ENCODE data around the gene TMEM176B.

TMEM176B gene

GRCh38 chr7:150831851-150832250, 31.7 kb upstream of the TMEM176B start:
- TF ChIP-seq CTCF (conservative IDR thresholded peaks at IDR 0.05; ENCODE audit: low read depth, low read length) = no peak
- no peak for DNase-seq (ENCODE audit: low read depth)

GRCh38 chr7:150830937-150831336, 30.8 kb upstream of the TMEM176B start:
- TF ChIP-seq CTCF (conservative IDR thresholded peaks at IDR 0.05; ENCODE audit: low read depth, low read length) = no peak
- no peak overlapping the region for H3K4me3 ChIP-seq (ENCODE audit: low read length)
- no peak for DNase-seq (ENCODE audit: low read depth)

More at GRCh38 chr7:150831851-150832250, 31.7 kb upstream of the TMEM176B start:
- H3K4me3 ChIP-seq (ENCODE audit: low read length) = no peak overlapping the region

- TF ChIP-seq CTCF (conservative IDR thresholded peaks at IDR 0.05; ENCODE audit: low read depth, low read length) = no peak
- H3K4me3 ChIP-seq (ENCODE audit: low read length) = no peak overlapping the region
- DNase-seq (ENCODE audit: low read depth) = no peak
Observed at GRCh38 chr7:150829426-150829825, 29.3 kb upstream of the TMEM176B start.

- DNase-seq (ENCODE audit: low read depth) = no peak
- TF ChIP-seq CTCF (conservative IDR thresholded peaks at IDR 0.05; ENCODE audit: low read depth, low read length) = no peak
- no peak overlapping the region for H3K4me3 ChIP-seq (ENCODE audit: low read length)
Observed at GRCh38 chr7:150828384-150828783, 28.2 kb upstream of the TMEM176B start.

GRCh38 chr7:150826061-150826849, 26.1 kb upstream of the TMEM176B start:
- TF ChIP-seq CTCF (conservative IDR thresholded peaks at IDR 0.05; ENCODE audit: low read depth, low read length) = no peak
- H3K4me3 ChIP-seq (ENCODE audit: low read length) = no peak overlapping the region
- DNase-seq (ENCODE audit: low read depth) = no peak

- no peak for TF ChIP-seq CTCF (conservative IDR thresholded peaks at IDR 0.05; ENCODE audit: low read depth, low read length)
- no peak for DNase-seq (ENCODE audit: low read depth)
- no peak overlapping the region for H3K4me3 ChIP-seq (ENCODE audit: low read length)
Observed at GRCh38 chr7:150824379-150825177, 24.4 kb upstream of the TMEM176B start.
